ENCODE data around the gene XG.
A peak's percentile ranks its signal among the peaks of the same experiment; 100 is the strongest.
"Not testable (repeated sequence)": the region's sequence is repeated elsewhere in the genome, so short reads cannot be mapped to it uniquely, and the experiment has no call there.

XG gene

GRCh38 chrX:2811271-2811670 is 59.4 kb downstream of the XG start:
- Histone ChIP-seq H3K27ac (ENCODE audit: low read depth, low read length) (no peak overlapping the region), H3K36me3 (ENCODE audit: control insufficient read depth, low read length) (no peaks in the 10 kb centered on the region), H3K9me2 (replicated peaks; ENCODE audit: control insufficient read depth, low read length) (no peaks in the 10 kb centered on the region), H3K79me2 (ENCODE audit: control insufficient read depth, low read length) (no peaks in the 10 kb centered on the region), H3K4me2 (ENCODE audit: low read length) (no peak overlapping the region), H3K27me3 (ENCODE audit: control insufficient read depth, low read length) (no peaks in the 10 kb centered on the region), H3K4me3 (ENCODE audit: low read length) (no peak overlapping the region), H3K9me3 (ENCODE audit: control insufficient read depth, insufficient read depth, low read length) (no peaks in the 10 kb centered on the region), H4K20me1 (ENCODE audit: control insufficient read depth, insufficient read depth, low read depth, low read length) (no peaks in the 10 kb centered on the region), H3F3A (ENCODE audit: control insufficient read depth, insufficient read depth) (no peaks in the 10 kb centered on the region), H3K4me1 (ENCODE audit: control insufficient read depth, low read length) (no peaks in the 10 kb centered on the region)
- TF ChIP-seq CTCF (IDR thresholded peaks at IDR 0.05; ENCODE audit: low read depth, low read length, poor library complexity, severe bottlenecking) (no peak), EZH2phosphoT487 (IDR thresholded peaks at IDR 0.05; ENCODE audit: borderline replicate concordance, low read length) (no peak)

GRCh38 chrX:2812161-2812907 is 60.5 kb downstream of the XG start:
- not testable (repeated sequence) for H3K4me1 ChIP-seq (ENCODE audit: control insufficient read depth, low read length); H3K27ac ChIP-seq (ENCODE audit: low read depth, low read length); H3K9me3 ChIP-seq (ENCODE audit: control insufficient read depth, insufficient read depth, low read length); H3K9me2 ChIP-seq (replicated peaks; ENCODE audit: control insufficient read depth, low read length); H3K4me3 ChIP-seq (ENCODE audit: low read length); H4K20me1 ChIP-seq (ENCODE audit: control insufficient read depth, insufficient read depth, low read depth, low read length); H3K79me2 ChIP-seq (ENCODE audit: control insufficient read depth, low read length); H3K36me3 ChIP-seq (ENCODE audit: control insufficient read depth, low read length); H3K27me3 ChIP-seq (ENCODE audit: control insufficient read depth, low read length); H3F3A ChIP-seq (ENCODE audit: control insufficient read depth, insufficient read depth)
- peak; percentile 45 for TF ChIP-seq CTCF (IDR thresholded peaks at IDR 0.05; ENCODE audit: low read depth, low read length, poor library complexity, severe bottlenecking)
- H3K4me2 ChIP-seq (ENCODE audit: low read length) = peak overlapping the region; percentile 41

GRCh38 chrX:2817036-2817435 is 65.2 kb downstream of the XG start:
- no peak overlapping the region for H3K4me2 ChIP-seq (ENCODE audit: low read length)
- no peak overlapping the region for H3K4me3 ChIP-seq (ENCODE audit: low read length)
- H3F3A ChIP-seq (ENCODE audit: control insufficient read depth, insufficient read depth) = no peaks in the 10 kb centered on the region
- no peaks in the 10 kb centered on the region for H3K4me1 ChIP-seq (ENCODE audit: control insufficient read depth, low read length)
- H3K27me3 ChIP-seq (ENCODE audit: control insufficient read depth, low read length) = no peaks in the 10 kb centered on the region
- no peaks in the 10 kb centered on the region for H3K36me3 ChIP-seq (ENCODE audit: control insufficient read depth, low read length)
- H3K9me3 ChIP-seq (ENCODE audit: control insufficient read depth, insufficient read depth, low read length) = no peaks in the 10 kb centered on the region
- no peaks in the 10 kb centered on the region for H4K20me1 ChIP-seq (ENCODE audit: control insufficient read depth, insufficient read depth, low read depth, low read length)
- H3K79me2 ChIP-seq (ENCODE audit: control insufficient read depth, low read length) = no peaks in the 10 kb centered on the region
- no peaks in the 10 kb centered on the region for H3K9me2 ChIP-seq (replicated peaks; ENCODE audit: control insufficient read depth, low read length)
- TF ChIP-seq EZH2phosphoT487 (IDR thresholded peaks at IDR 0.05; ENCODE audit: borderline replicate concordance, low read length) = no peak
- no peak for TF ChIP-seq CTCF (IDR thresholded peaks at IDR 0.05; ENCODE audit: low read depth, low read length, poor library complexity, severe bottlenecking)
- H3K27ac ChIP-seq (ENCODE audit: low read depth, low read length) = no peak overlapping the region

Measured in DOHH2 (cell line).